DMS153 treated with DMSO at 0.1 percent for 48 hours (cell line): ENCODE results near the gene GRIK5.

Experiments used
- DNase-seq: peaks from one replicate; lab custom pipeline; 2025; ENCODE audit not compliant: unreplicated experiment; lab: John Stamatoyannopoulos, UW

Gene GRIK5

GRCh38 chr19:42096255-42096837 lies 26.3 kb upstream of the GRIK5 start:
- DNase-seq = no peak

DNA sequence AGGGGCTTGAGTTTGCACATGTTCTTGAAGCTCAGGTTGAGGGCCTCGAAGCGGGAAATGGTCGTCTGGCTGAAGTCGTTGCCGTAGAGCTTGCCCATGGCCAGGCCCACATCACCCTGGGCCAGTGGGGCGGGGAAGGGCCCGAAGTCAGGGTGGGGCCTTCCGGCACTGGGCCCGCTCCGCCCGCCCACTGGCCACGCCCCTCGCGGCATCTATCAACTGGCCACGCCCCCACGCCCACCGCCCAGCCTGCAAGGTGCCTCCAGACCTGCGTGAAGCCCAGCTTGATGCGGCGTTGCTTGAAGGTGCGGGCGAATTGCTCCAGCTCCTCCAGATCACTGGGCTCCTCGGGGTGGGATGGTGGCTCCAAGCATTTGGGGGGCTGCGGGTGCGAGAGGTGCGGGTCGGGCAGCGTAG lies 25.8 kb upstream of the GRIK5 start:
- DNase-seq = no peak

DNA sequence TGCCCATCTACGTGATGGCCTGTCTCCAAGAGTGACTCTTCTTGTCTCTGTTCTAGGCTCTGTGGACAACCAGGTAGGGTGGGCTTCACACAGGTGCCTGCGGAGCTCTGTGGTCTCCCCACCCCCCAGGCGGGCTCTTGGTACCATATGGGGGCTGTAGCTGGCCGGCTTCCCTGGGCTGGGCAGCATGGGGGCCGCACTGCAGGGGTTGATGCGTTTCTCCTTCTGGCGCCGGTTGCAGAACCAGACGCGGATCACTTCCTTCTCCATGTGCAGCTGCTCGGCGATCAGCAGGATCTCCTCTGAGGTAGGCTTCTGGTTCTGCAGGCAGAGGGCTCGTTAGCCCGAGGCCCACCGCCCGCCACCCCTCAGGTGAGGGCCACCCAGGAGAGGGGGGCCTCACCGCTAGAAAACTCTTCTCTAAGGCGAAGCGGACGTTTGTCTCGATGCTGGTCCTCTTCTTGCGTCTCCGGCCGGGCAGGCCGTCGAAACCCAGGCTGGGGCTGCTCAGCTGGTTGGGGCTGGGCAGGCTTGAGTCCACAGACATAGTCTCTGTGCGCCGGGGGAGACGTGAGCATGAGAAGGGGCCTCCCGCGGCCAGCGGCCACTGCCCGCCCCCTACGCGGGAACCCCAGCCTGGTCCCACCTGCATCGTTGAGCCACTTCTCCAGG lies 25.3 kb upstream of the GRIK5 start:
- DNase-seq = no peak

GRCh38 chr19:42093926-42094325 lies 23.9 kb upstream of the GRIK5 start:
- DNase-seq = no peak

DNA sequence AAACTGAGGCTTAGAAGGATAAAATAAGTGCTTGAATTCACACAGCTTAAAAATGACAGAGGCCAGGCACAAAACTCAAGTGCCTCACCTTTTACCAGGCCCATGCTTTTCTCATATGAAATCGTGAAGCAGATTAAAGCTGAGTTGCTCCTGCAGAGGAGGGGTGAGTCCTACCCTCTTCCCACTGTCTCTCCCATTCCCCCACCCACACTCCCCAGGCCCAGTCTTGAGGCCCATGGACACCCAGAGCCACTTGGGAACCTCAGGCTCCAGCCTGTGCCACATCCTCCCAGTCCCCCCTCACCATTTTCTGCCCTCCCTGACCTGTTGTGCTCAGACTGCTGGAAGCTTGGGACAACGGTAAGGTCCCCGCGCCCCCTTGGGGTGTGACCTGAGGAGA lies 23.5 kb upstream of the GRIK5 start:
- no peak for DNase-seq

DNA sequence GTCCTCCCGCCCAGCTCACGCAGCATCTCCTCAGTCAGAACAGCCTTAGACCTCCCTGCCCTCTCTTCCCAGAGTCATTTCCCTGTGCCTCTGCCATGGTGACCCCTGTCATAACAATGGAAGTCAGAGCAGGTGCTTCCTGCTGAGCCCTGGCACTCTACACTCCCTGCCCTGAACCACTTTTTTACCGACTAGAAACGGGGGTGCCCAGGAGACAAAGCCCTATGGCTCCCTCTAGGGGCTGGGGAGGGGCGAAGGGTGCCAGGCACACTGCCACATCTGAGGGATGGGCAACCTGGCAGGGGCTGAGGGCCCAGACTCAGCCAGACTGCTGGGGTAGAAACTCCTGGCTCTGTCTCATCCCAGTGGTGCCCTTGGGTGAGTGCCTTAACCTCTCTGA lies 22.3 kb upstream of the GRIK5 start:
- DNase-seq = peak; percentile 78

DNA sequence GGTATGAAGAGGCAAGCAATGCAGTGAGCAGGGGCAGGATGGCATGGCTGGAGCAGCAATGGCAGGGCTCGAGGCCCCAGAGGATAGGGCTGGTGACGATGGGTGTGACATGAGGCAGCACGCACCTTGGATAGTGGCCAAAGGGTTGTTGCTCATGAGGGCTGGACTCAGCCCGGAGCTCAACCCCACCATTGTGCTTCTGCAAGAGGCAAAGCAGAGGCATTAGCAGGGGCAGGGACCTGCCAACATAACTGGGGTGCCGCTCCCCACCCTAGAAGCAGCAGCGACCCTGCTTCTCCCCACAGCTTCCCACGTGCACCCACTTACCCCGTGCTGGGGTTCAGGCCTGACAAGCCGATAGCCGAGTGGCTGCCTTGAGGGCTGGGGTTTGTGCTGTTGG lies 21.7 kb upstream of the GRIK5 start:
- DNase-seq = peak; percentile 23

DNA sequence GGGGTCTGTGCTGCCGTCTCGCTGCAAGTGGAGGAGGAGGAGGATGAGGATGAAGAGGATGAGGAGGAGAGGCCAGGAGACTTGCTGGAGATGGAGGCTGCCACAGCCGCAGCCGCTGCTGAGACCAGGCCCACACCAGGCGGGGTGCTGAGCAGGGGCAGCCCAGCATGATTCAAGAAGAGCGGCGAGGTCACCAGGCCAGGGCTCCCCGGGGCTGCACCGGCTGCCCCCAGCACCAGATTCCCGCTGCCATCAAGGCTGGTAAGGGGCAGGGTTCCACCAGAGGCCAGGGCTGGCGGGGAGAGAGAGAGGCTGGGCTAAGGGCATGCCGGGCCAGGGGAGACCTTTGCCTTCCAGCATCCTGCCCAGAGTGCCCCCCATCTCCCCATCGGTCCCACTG lies 21.3 kb upstream of the GRIK5 start:
- DNase-seq = no peak

DNA sequence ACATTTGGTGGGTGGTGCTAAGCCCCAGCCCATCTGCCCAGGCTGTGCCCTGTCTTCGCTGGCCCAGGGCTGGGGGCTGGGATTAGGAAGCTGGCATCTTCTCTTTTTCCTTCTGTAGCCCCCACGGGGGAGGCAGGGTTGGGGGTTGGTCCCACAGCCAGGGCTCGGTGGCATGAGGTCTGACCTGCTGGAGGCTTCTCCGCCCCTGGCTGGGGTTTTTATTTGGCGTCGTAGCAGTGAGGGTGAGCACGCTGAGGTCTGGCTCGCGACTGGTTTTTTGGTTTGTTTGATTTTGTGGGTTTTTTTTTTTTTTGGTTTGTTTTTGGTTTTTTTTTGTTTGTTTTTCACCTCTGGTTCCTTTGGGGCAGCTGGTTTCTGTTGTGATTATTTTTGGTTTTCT lies 20.7 kb upstream of the GRIK5 start:
- no peak for DNase-seq

DNA sequence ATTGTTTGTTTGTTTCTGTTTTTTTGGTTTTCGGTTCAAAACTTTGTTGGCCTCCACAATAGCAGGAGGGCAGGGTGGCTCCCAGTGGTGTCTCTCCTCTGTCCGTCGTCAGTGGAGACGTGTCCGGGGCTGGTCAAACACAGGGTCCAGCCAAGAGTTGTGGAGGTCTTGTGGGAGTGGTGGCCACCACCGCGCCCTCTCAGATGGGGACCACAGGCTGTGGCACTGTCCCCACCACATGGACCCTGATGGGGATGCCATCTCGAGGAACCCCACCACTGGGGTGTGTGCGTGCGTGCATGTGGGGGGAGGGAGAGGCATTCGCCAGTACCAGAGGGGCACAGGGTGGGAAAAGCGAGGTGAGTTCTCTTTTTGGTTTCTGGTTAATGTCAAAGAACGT lies 19.8 kb upstream of the GRIK5 start:
- DNase-seq = no peak

GRCh38 chr19:42089191-42089750 lies 19.3 kb upstream of the GRIK5 start:
- DNase-seq = no peak

- DNase-seq = no peak
Measured at GRCh38 chr19:42088471-42089190, 18.6 kb upstream of the GRIK5 start.

- no peak for DNase-seq
Measured at GRCh38 chr19:42086770-42087550, 17.0 kb upstream of the GRIK5 start.

- no peak for DNase-seq
Measured at GRCh38 chr19:42086188-42086736, 16.3 kb upstream of the GRIK5 start.

- no peak for DNase-seq
Measured at GRCh38 chr19:42083537-42083936, 13.5 kb upstream of the GRIK5 start.

DNA sequence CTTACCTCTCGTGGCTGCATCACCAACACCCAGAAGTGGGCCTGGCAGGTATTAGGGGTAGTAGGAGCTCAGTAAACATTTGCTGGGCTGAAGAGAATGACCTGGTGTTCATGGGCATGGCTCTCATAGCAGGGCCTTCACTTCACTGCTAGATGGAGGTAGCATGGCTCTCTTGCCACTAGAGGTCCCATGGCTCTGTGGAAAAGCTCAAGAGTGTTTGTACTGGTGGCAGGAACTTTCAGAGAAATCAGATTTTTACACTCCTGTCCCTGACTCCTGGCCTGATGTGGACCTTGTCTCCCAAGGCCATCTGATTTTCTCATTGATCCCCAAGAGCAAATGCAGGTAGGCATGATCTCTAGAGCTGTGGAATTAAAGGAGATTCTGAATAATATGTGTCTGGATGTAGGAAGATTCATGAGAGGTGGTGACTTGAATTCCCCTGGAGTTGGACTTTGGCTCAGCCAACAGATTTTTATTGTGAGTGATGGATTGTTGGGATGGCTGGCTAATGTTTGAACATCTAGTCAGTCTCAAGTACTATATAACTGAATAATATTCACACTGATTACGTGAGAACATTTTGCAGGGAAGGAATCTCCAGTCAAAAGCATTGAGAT lies 11.7 kb upstream of the GRIK5 start:
- DNase-seq = no peak

- no peak for DNase-seq
Measured at GRCh38 chr19:42080764-42081375, 10.9 kb upstream of the GRIK5 start.

GRCh38 chr19:42079886-42080763 lies 10.1 kb upstream of the GRIK5 start:
- no peak for DNase-seq

DNA sequence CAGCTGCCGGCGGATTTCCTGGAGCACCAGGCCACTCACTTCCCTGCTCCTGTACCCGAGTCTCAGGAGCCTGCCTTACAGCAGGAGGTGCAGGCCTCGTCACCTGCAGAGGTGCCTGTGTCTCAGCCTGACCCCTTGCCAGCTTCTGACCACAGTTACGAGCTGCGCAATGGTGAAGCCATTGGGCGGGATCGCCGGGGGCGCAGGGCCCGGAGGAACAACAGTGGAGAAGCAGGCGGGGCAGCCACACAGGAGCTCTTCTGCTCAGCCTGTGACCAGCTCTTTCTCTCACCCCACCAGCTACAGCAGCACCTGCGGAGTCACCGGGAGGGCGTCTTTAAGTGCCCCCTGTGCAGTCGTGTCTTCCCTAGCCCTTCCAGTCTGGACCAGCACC lies 9.3 kb upstream of the GRIK5 start:
- DNase-seq = no peak
